Measurements from ENCODE around the gene CELA2B. TPM values are rescaled to one million over a fixed set of nuclear protein-coding genes. Genes with fewer than 3 reads are reported as not detected.
"Not testable (repeated sequence)": the region's sequence is repeated elsewhere in the genome, so short reads cannot be mapped to it uniquely, and the experiment has no call there.

Gene CELA2B
- total RNA-seq, 1 experiment from 2014 or later: not detected

DNA sequence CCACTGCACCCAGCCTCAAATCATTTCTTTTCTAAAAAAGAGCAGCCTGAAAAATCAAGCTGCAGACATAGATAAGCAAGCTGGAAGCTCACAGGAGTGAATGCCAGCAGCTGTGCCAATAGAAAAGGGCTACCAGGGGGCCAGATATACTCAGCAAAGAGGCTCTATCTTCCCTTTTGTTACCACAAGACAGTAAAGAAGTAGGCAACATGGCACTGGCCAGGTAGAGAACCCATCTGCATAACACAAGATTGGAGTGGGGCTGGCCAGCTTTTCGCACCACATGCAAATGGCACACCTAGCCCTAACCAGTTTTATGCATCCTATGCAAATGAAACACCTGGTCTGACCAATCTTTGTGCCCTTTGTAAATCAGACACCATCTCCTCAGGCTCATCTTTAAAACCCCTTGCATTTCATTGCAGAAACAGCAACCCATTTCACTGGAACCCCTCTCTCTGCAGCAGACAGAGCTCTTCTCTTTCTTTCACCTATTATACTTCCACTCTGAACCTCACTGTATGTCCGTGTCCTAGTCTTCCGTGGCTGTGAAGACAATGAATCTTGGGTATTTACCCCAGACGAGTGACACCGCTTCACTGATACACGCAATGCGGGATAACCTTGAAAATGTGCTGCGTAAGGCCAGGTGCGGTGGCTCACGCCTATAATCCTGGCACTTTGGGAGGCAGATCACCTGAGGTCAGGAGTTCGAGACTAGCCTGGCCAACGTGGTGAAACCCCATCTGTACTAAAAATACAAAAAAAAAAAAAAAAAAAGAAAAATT is 33.0 kb downstream of the CELA2B start:
- Histone ChIP-seq H3K36me3 (no peaks in the 10 kb centered on the region), H3K9me3 (replicated peaks) (no peaks in the 10 kb centered on the region), H3K4me1 (replicated peaks) (no peaks in the 10 kb centered on the region), H3K4me3 (no peak overlapping the region), H3K27ac (no peak overlapping the region), H3K27me3 (replicated peaks) (no peaks in the 10 kb centered on the region)
- no peak for DNase-seq (ENCODE audit: low read depth in 1 of 2, low spot score in 2 of 2)

- H3K36me3 ChIP-seq: no peaks in the 10 kb centered on the region
These were observed 33.7 kb downstream of the CELA2B start for GRCh38 chr1:15509586-15509985.

DNA sequence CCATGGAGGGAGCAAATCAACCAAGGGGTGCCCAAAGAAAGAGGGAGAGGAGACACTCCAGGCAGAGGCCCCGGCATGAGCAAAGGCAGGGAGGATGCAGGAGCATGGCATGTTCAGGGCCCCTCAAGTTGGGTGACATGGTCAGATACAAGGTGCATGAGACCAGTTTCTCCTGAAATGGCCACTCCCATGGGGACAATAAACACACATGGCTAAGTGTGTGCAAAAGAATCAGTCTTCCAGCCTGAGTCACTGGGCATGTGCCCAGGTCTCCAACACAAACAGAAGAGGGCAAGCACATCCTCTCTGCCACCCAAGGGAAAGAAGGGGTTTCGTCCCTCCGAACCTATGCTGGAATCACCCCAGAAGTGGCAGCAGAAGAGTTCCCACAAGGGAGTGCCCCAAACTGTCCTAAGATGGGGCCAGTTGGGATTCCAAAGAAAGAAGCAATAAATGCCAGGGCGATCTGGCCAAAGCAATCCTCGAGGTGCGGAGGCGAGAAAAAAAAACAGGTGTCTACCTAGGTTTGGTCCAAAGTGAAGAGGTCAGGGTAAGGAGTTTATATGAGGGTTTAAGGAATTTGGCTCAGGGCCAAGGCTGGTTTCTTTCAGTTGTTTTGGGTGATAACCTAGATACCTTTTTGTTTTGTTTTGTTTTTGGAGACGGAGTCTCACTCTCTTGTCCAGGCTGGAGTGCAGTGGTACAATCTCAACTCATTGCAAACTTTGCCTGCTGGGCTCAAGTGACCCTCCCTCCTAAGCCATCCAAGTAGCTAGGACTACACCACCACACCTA is 34.9 kb downstream of the CELA2B start:
- no peak for DNase-seq (ENCODE audit: low read depth in 1 of 2, low spot score in 2 of 2)
- Histone ChIP-seq H3K9me3 (replicated peaks) (no peaks in the 10 kb centered on the region), H3K4me1 (replicated peaks) (peaks cover 9% of the 10 kb centered on the region), H3K36me3 (no peaks in the 10 kb centered on the region), H3K4me3 (no peak overlapping the region), H3K27me3 (replicated peaks) (no peaks in the 10 kb centered on the region), H3K27ac (no peak overlapping the region)

More at GRCh38 chr1:15509586-15509985, 33.7 kb downstream of the CELA2B start:
- H3K4me3 ChIP-seq: no peak overlapping the region
- H3K27me3 ChIP-seq (replicated peaks): no peaks in the 10 kb centered on the region
- H3K27ac ChIP-seq: no peak overlapping the region
- DNase-seq (ENCODE audit: low read depth in 1 of 2, low spot score in 2 of 2): no peak
- no peaks in the 10 kb centered on the region for H3K9me3 ChIP-seq (replicated peaks)
- H3K4me1 ChIP-seq (replicated peaks): no peaks in the 10 kb centered on the region

DNA sequence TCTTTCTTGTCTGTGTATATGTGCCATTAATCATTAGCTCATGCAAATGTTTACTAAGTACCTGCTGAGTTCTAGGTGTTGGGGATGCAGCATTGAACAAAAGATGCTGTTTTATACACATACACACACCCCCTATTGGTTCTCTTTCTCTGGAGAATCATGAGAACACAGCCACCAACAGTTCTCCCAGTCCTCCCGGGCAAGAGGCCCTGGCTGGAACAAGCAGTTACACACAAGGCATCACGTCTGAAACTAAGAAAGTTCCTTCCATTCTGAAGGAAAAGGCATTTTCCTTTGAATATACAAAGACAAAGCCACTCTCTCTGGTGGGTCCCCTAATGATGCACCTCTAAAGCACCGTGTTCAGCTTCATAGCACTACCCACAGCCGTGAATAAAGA is 37.3 kb downstream of the CELA2B start:
- Histone ChIP-seq H3K36me3 (0 out of 2 replicates have a peak, but pooled peaks cover 6% of the 10 kb centered on the region), H3K4me3 (no peak overlapping the region), H3K27me3 (replicated peaks) (no peaks in the 10 kb centered on the region), H3K4me1 (replicated peaks) (peaks cover 9% of the 10 kb centered on the region), H3K27ac (no peak overlapping the region), H3K9me3 (replicated peaks) (no peaks in the 10 kb centered on the region)
- no peak for DNase-seq (ENCODE audit: low read depth in 1 of 2, low spot score in 2 of 2)

- no peak for DNase-seq (ENCODE audit: low read depth in 1 of 2, low spot score in 2 of 2)
These were observed 38.0 kb downstream of the CELA2B start for GRCh38 chr1:15513919-15514318.

DNA sequence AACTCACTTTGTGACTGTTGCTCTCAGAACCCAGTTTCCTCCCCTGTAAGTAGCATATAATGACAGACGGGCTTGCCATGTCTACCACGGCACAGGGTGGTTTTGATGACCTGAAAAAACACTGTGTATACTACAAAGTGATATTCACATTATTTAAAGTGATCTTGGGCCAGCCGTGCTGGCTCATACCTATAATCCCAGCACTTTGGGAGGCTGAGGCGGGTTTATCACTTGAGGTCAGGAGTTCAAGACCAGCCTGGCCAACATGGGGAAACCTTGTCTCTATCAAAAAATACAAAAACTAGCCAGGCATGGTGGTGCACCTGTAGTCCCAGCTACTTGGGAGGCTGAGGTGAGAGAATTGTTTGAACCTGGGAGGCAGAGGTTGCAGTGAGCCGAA is 38.7 kb downstream of the CELA2B start:
- not testable (repeated sequence) for H3K4me3 ChIP-seq; H3K27me3 ChIP-seq (replicated peaks); H3K4me1 ChIP-seq (replicated peaks); H3K9me3 ChIP-seq (replicated peaks); DNase-seq (ENCODE audit: low read depth in 1 of 2, low spot score in 2 of 2); H3K36me3 ChIP-seq; H3K27ac ChIP-seq

More at GRCh38 chr1:15513919-15514318, 38.0 kb downstream of the CELA2B start:
- Histone ChIP-seq H3K36me3 (0 out of 2 replicates have a peak, but pooled peaks cover 6% of the 10 kb centered on the region), H3K9me3 (replicated peaks) (no peaks in the 10 kb centered on the region), H3K27ac (no peak overlapping the region), H3K4me1 (replicated peaks) (peaks cover 9% of the 10 kb centered on the region), H3K4me3 (no peak overlapping the region), H3K27me3 (replicated peaks) (no peaks in the 10 kb centered on the region)

GRCh38 chr1:15515022-15515663 is 39.2 kb downstream of the CELA2B start:
- 0 out of 2 replicates have a peak, but pooled peaks cover 6% of the 10 kb centered on the region for H3K36me3 ChIP-seq
- H3K4me3 ChIP-seq: no peak overlapping the region
- no peaks in the 10 kb centered on the region for H3K9me3 ChIP-seq (replicated peaks)
- H3K27me3 ChIP-seq (replicated peaks): no peaks in the 10 kb centered on the region
- H3K4me1 ChIP-seq (replicated peaks): peaks cover 9% of the 10 kb centered on the region
- DNase-seq (ENCODE audit: low read depth in 1 of 2, low spot score in 2 of 2): peak in 1 of 2 experiments; percentile 3
- no peak overlapping the region for H3K27ac ChIP-seq

- Histone ChIP-seq H3K27ac (no peak overlapping the region), H3K9me3 (replicated peaks) (no peaks in the 10 kb centered on the region), H3K4me1 (replicated peaks) (peaks cover 15% of the 10 kb centered on the region), H3K36me3 (0 out of 2 replicates have a peak, but pooled peaks cover 6% of the 10 kb centered on the region), H3K27me3 (replicated peaks) (no peaks in the 10 kb centered on the region), H3K4me3 (no peak overlapping the region)
- no peak for DNase-seq (ENCODE audit: low read depth in 1 of 2, low spot score in 2 of 2)
These were observed 43.7 kb downstream of the CELA2B start for GRCh38 chr1:15519625-15520024.

DNA sequence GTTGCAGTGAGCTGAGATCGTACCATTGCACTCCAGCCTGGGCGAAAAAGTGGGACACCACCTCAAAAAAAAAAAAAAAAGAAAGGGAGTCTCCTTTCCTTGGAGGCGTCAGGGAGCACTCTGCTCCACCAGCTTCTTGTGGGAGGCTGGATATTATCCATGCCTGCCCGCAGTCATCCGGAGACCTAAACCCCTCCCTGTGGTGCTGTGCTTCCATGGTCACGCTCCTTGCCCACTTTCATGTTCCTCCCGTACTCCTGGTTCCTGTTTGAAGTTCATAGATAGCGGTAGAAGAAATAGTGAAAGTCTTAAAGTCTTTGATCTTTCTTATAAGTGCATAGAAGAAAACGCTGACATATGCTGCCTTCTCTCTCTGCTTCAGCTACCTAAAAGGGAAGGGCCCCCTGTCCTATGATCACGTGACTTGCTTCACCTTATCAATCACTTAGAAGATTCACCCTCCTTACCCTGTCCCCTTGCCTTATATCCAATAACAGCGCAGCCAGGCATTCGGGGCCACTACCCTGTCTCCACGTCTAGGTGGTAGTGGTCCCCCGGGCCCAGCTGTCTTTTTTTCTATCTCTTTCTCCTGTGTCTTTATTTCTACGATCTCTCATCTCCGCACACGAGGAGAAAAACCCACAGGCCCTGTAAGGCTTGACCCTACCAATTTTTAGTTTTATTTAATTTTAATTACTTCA is 45.5 kb downstream of the CELA2B start:
- H3K4me1 ChIP-seq (replicated peaks): peaks cover 11% of the 10 kb centered on the region
- H3K9me3 ChIP-seq (replicated peaks); H3K36me3 ChIP-seq; H3K27ac ChIP-seq; H3K4me3 ChIP-seq; H3K27me3 ChIP-seq (replicated peaks): not testable (repeated sequence)
- DNase-seq (ENCODE audit: low read depth in 1 of 2, low spot score in 2 of 2): peak in 1 of 2 experiments; percentile 15

DNA sequence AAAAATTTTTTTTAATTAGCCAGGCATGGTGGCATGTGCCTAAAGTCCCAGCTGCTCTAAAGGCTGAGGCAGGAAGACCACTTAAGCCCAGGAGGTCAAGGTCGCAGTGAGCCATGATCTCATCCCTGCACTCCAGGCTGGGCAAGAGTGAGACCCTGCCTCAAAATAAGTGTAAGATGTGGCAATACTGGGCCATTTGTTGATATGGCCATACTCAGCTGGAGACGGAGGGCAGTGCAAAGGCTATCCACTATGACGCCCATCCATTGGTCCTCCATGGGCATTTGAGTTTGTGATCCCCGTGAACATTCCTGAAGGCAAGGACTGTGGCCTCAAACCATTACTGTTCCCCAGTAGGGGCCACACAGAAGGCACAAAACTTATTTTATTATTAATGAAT is 46.6 kb downstream of the CELA2B start:
- Histone ChIP-seq H3K4me1 (replicated peaks) (peaks cover 11% of the 10 kb centered on the region), H3K36me3 (0 out of 2 replicates have a peak, but pooled peaks cover 3% of the 10 kb centered on the region), H3K4me3 (no peak overlapping the region), H3K9me3 (replicated peaks) (no peaks in the 10 kb centered on the region), H3K27ac (no peak overlapping the region), H3K27me3 (replicated peaks) (no peaks in the 10 kb centered on the region)
- peak in 1 of 2 experiments; percentile 25 for DNase-seq (ENCODE audit: low read depth in 1 of 2, low spot score in 2 of 2)

DNA sequence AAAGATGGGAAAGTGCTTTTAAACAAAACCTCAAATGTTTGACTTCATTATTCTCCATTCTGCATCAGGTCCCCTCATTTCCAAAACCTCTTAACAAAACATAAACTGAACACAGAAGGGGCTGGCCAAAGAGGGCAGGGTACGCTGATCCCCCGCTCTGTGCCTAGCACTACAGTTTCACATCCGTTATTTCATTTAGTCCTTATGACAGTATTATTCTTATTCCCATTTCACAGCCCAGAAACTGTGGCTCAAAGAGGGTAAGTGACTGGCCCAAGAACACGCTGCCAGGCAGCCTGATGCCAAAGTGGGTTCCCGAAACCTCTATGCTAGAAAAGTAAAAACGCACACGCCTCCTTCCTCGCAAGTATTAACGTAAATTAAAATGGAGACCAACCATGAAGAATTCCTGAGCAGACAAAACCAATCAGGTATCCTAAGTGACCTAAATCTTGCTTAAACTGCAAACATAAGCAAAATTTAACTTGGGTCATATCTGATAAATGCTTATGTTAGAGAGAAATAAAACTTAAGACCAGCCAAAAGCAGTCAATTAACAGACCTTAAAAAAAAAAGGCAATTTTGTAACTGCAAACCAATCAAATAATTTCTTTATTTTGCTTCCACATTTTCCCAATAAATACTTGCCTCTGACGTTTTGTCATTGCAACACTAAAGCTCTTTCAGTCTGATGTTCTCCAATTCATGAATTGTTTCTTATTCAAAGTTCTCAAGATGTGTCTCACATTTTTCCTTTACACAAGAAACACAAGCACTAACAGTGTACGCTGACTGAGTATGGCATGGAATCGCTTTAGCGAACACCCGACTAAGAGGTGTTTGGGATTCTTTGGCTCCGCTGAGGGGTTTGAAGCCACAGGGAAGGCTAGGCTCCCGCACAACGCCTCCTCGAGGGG is 47.5 kb downstream of the CELA2B start:
- H3K27ac ChIP-seq: no peak overlapping the region
- H3K4me1 ChIP-seq (replicated peaks): peaks cover 11% of the 10 kb centered on the region
- peak; percentile 12 to 49 for DNase-seq (ENCODE audit: low read depth in 1 of 2, low spot score in 2 of 2)
- H3K27me3 ChIP-seq (replicated peaks): no peaks in the 10 kb centered on the region
- H3K4me3 ChIP-seq: peak overlapping the region; percentile 50
- no peaks in the 10 kb centered on the region for H3K9me3 ChIP-seq (replicated peaks)
- no peaks in the 10 kb centered on the region for H3K36me3 ChIP-seq

- Histone ChIP-seq H3K36me3 (no peaks in the 10 kb centered on the region), H3K9me3 (replicated peaks) (no peaks in the 10 kb centered on the region), H3K27ac (peak within 1 kb of the TSS; percentile 99), H3K4me1 (replicated peaks) (peaks cover 11% of the 10 kb centered on the region), H3K4me3 (peak within 1 kb of the TSS; percentile 59), H3K27me3 (replicated peaks) (no peaks in the 10 kb centered on the region)
- DNase-seq (ENCODE audit: low read depth in 1 of 2, low spot score in 2 of 2): no peak
These were observed 48.0 kb downstream of the CELA2B start, which contains the start of gene CASP9 for GRCh38 chr1:15524021-15524282. Gene CASP9, minus strand, starts transcription at chr1:15524215. Its CDS starts 15 bp downstream, at chr1:15524200.

All from SJSA1 (cell line).